ENCODE measurements around the gene RAMP3. TPM values are rescaled to one million over a fixed set of nuclear protein-coding genes. Genes with fewer than 3 reads are reported as not detected.

RAMP3 gene
- total RNA-seq, 2 donors from 2014 or later = 35.8 to 43.5 TPM

- intact Hi-C loops (cut with DNase I) = no loop called here
- H3K27me3 ChIP-seq (replicated peaks; ENCODE audit: insufficient read depth) = no peaks in the 10 kb centered on the region
- no peaks in the 10 kb centered on the region for H3K9me3 ChIP-seq
- WGBS = 81% methylated on average over 20 of the region's 20 CpGs
- no peaks in the 10 kb centered on the region for H3K4me1 ChIP-seq (replicated peaks)
- no peak for TF ChIP-seq POLR2A (IDR thresholded peaks at IDR 0.05)
- no peak overlapping the region for H3K27ac ChIP-seq
- H3K36me3 ChIP-seq = no peaks in the 10 kb centered on the region
- no peak overlapping the region for H3K4me3 ChIP-seq
- no peak for DNase-seq (ENCODE audit: low spot score)
These were observed 31.8 kb downstream of the RAMP3 start for GRCh38 chr7:45189151-45189970.

- WGBS = 87% methylated on average over 15 of the region's 15 CpGs
- Histone ChIP-seq H3K4me1 (replicated peaks) (no peaks in the 10 kb centered on the region), H3K36me3 (no peaks in the 10 kb centered on the region), H3K9me3 (no peaks in the 10 kb centered on the region), H3K4me3 (no peak overlapping the region), H3K27ac (no peak overlapping the region), H3K27me3 (replicated peaks; ENCODE audit: insufficient read depth) (no peaks in the 10 kb centered on the region)
- no peak for DNase-seq (ENCODE audit: low spot score)
- intact Hi-C loops (cut with DNase I) = no loop called here
- no peak for TF ChIP-seq POLR2A (IDR thresholded peaks at IDR 0.05)
- TF ChIP-seq CTCF (IDR thresholded peaks at IDR 0.05) = no peak
- no peak for TF ChIP-seq POLR2AphosphoS5 (IDR thresholded peaks at IDR 0.05)
These were observed 33.0 kb downstream of the RAMP3 start for GRCh38 chr7:45190406-45191165.

GRCh38 chr7:45191396-45191795, 33.8 kb downstream of the RAMP3 start:
- Histone ChIP-seq H3K9me3 (no peaks in the 10 kb centered on the region), H3K27me3 (replicated peaks; ENCODE audit: insufficient read depth) (no peaks in the 10 kb centered on the region), H3K4me3 (no peak overlapping the region), H3K27ac (no peak overlapping the region), H3K36me3 (no peaks in the 10 kb centered on the region), H3K4me1 (replicated peaks) (no peaks in the 10 kb centered on the region)
- intact Hi-C loops (cut with DNase I) = no loop called here
- WGBS = 57% methylated on average over 3 of the region's 3 CpGs
- no peak for DNase-seq (ENCODE audit: low spot score)
- TF ChIP-seq POLR2AphosphoS5 (IDR thresholded peaks at IDR 0.05) (no peak), POLR2A (IDR thresholded peaks at IDR 0.05) (no peak), CTCF (IDR thresholded peaks at IDR 0.05) (no peak)

GRCh38 chr7:45192621-45193041, 35.0 kb downstream of the RAMP3 start:
- 44% methylated on average over 11 of the region's 11 CpGs for WGBS
- intact Hi-C loops (cut with DNase I) = no loop called here
- DNase-seq (ENCODE audit: low spot score) = no peak
- Histone ChIP-seq H3K4me1 (replicated peaks) (no peaks in the 10 kb centered on the region), H3K9me3 (no peaks in the 10 kb centered on the region), H3K36me3 (no peaks in the 10 kb centered on the region), H3K27me3 (replicated peaks; ENCODE audit: insufficient read depth) (no peaks in the 10 kb centered on the region), H3K27ac (no peak overlapping the region), H3K4me3 (no peak overlapping the region)
- TF ChIP-seq POLR2AphosphoS5 (IDR thresholded peaks at IDR 0.05) (no peak), POLR2A (IDR thresholded peaks at IDR 0.05) (no peak)

DNA sequence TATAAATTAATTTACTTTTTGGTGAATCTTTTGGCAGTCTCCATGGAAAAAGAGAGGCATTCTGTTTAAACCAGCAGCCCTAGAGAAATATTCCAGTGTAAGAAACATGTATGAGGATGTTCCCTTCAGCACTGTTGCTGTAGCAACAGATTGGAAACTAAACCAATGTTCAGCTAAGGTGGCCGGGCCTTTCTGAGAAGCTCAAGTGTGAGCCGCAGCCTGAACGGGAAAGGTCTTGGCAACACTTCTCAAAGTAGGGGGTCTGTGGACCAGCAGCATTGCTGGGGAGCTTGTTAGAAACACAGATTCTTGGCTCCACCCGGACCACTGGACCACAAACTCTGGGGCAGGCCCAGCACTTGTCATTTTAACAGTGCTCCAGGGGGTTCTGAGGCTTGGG, 36.2 kb downstream of the RAMP3 start:
- no peak for DNase-seq (ENCODE audit: low spot score)
- Histone ChIP-seq H3K4me1 (replicated peaks) (no peaks in the 10 kb centered on the region), H3K4me3 (no peak overlapping the region), H3K9me3 (no peaks in the 10 kb centered on the region), H3K27ac (no peak overlapping the region), H3K36me3 (no peaks in the 10 kb centered on the region), H3K27me3 (replicated peaks; ENCODE audit: insufficient read depth) (no peaks in the 10 kb centered on the region)
- WGBS = 80% methylated on average over 4 of the region's 4 CpGs
- TF ChIP-seq POLR2A (IDR thresholded peaks at IDR 0.05) (no peak), POLR2AphosphoS5 (IDR thresholded peaks at IDR 0.05) (no peak), CTCF (IDR thresholded peaks at IDR 0.05) (no peak)
- intact Hi-C loops (cut with DNase I) = no loop called here

All from prostate gland (tissue), 2 donors.